ENCODE results near the gene SLC16A2. TPM values are rescaled to one million over a fixed set of nuclear protein-coding genes. Genes with fewer than 3 reads are reported as not detected.

The SLC16A2 gene
- total RNA-seq, 1 experiment from 2014 or later, result 55.2 TPM

DNA sequence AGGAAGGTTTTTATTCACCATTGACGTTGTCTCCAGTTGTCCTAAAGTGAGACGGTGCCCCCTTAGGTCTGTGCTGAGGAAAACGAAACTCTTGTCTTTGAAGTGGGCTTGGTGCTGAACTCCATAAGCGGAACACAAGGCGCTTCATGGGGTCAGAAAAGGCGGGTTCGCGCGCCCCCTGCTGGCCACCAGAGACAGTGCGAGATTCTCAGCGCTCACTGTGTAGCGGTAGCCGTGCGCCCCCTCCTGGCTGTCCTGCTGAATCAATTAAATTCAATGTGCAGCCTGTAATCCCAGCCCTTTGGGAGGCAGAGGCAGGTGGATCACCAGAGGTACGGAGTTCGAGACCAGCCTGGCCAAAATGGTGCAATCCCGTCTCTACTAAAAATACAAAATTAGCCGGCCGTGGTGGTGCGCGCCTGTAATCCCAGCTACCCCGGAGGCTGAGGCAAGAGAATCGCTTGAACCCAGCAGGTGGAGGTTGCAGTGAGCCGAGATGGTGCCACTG is 129.1 kb downstream of the SLC16A2 start:
- ATAC-seq (peak; percentile 86), DNase-seq (ENCODE audit: low spot score) (peak; percentile 79)
- POLR2A ChIA-PET, result interaction anchor here (0.6 kb wide), 1 partner anchor 60 kb away, joined by 3 read pairs; no protein-coding TSS in a partner anchor
- TF ChIP-seq OVOL2 (CRISPR knock-in tag; IDR thresholded peaks at IDR 0.05; ENCODE audit: borderline replicate concordance) (no peak), NR2C2 (CRISPR knock-in tag; IDR thresholded peaks at IDR 0.05) (no peak), RELA (CRISPR knock-in tag; IDR thresholded peaks at IDR 0.05; ENCODE audit: borderline replicate concordance) (no peak), ZNF138 (CRISPR knock-in tag; conservative IDR thresholded peaks at IDR 0.05) (no peak), JAZF1 (CRISPR knock-in tag; IDR thresholded peaks at IDR 0.05) (no peak), CREM (CRISPR knock-in tag; IDR thresholded peaks at IDR 0.05) (no peak), ZBTB21 (CRISPR knock-in tag; IDR thresholded peaks at IDR 0.05; ENCODE audit: borderline replicate concordance) (no peak), ATF1 (CRISPR knock-in tag; IDR thresholded peaks at IDR 0.05) (no peak), PRRX2 (CRISPR knock-in tag; IDR thresholded peaks at IDR 0.05) (no peak), NR1H2 (CRISPR knock-in tag; IDR thresholded peaks at IDR 0.05) (no peak)
- TF ChIP-seq, protein P1, sequence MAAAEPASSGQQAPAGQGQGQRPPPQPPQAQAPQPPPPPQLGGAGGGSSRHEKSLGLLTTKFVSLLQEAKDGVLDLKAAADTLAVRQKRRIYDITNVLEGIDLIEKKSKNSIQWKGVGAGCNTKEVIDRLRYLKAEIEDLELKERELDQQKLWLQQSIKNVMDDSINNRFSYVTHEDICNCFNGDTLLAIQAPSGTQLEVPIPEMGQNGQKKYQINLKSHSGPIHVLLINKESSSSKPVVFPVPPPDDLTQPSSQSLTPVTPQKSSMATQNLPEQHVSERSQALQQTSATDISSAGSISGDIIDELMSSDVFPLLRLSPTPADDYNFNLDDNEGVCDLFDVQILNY (CRISPR knock-in tag; IDR thresholded peaks at IDR 0.05), result no peak
- TF ChIP-seq, protein P2, sequence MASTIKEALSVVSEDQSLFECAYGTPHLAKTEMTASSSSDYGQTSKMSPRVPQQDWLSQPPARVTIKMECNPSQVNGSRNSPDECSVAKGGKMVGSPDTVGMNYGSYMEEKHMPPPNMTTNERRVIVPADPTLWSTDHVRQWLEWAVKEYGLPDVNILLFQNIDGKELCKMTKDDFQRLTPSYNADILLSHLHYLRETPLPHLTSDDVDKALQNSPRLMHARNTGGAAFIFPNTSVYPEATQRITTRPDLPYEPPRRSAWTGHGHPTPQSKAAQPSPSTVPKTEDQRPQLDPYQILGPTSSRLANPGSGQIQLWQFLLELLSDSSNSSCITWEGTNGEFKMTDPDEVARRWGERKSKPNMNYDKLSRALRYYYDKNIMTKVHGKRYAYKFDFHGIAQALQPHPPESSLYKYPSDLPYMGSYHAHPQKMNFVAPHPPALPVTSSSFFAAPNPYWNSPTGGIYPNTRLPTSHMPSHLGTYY (CRISPR knock-in tag; IDR thresholded peaks at IDR 0.05), result no peak
- TF ChIP-seq, protein P3, sequence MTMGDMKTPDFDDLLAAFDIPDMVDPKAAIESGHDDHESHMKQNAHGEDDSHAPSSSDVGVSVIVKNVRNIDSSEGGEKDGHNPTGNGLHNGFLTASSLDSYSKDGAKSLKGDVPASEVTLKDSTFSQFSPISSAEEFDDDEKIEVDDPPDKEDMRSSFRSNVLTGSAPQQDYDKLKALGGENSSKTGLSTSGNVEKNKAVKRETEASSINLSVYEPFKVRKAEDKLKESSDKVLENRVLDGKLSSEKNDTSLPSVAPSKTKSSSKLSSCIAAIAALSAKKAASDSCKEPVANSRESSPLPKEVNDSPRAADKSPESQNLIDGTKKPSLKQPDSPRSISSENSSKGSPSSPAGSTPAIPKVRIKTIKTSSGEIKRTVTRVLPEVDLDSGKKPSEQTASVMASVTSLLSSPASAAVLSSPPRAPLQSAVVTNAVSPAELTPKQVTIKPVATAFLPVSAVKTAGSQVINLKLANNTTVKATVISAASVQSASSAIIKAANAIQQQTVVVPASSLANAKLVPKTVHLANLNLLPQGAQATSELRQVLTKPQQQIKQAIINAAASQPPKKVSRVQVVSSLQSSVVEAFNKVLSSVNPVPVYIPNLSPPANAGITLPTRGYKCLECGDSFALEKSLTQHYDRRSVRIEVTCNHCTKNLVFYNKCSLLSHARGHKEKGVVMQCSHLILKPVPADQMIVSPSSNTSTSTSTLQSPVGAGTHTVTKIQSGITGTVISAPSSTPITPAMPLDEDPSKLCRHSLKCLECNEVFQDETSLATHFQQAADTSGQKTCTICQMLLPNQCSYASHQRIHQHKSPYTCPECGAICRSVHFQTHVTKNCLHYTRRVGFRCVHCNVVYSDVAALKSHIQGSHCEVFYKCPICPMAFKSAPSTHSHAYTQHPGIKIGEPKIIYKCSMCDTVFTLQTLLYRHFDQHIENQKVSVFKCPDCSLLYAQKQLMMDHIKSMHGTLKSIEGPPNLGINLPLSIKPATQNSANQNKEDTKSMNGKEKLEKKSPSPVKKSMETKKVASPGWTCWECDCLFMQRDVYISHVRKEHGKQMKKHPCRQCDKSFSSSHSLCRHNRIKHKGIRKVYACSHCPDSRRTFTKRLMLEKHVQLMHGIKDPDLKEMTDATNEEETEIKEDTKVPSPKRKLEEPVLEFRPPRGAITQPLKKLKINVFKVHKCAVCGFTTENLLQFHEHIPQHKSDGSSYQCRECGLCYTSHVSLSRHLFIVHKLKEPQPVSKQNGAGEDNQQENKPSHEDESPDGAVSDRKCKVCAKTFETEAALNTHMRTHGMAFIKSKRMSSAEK (CRISPR knock-in tag; IDR thresholded peaks at IDR 0.05; ENCODE audit: borderline replicate concordance), result no peak
- TF ChIP-seq, protein P4, sequence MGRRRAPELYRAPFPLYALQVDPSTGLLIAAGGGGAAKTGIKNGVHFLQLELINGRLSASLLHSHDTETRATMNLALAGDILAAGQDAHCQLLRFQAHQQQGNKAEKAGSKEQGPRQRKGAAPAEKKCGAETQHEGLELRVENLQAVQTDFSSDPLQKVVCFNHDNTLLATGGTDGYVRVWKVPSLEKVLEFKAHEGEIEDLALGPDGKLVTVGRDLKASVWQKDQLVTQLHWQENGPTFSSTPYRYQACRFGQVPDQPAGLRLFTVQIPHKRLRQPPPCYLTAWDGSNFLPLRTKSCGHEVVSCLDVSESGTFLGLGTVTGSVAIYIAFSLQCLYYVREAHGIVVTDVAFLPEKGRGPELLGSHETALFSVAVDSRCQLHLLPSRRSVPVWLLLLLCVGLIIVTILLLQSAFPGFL (CRISPR knock-in tag; IDR thresholded peaks at IDR 0.05; ENCODE audit: borderline replicate concordance), result no peak
- TF ChIP-seq, protein P5, sequence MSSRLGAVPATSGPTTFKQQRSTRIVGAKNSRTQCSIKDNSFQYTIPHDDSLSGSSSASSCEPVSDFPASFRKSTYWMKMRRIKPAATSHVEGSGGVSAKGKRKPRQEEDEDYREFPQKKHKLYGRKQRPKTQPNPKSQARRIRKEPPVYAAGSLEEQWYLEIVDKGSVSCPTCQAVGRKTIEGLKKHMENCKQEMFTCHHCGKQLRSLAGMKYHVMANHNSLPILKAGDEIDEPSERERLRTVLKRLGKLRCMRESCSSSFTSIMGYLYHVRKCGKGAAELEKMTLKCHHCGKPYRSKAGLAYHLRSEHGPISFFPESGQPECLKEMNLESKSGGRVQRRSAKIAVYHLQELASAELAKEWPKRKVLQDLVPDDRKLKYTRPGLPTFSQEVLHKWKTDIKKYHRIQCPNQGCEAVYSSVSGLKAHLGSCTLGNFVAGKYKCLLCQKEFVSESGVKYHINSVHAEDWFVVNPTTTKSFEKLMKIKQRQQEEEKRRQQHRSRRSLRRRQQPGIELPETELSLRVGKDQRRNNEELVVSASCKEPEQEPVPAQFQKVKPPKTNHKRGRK (CRISPR knock-in tag; IDR thresholded peaks at IDR 0.05; ENCODE audit: borderline replicate concordance), result no peak
- TF ChIP-seq, protein P6, sequence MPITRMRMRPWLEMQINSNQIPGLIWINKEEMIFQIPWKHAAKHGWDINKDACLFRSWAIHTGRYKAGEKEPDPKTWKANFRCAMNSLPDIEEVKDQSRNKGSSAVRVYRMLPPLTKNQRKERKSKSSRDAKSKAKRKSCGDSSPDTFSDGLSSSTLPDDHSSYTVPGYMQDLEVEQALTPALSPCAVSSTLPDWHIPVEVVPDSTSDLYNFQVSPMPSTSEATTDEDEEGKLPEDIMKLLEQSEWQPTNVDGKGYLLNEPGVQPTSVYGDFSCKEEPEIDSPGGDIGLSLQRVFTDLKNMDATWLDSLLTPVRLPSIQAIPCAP (CRISPR knock-in tag; IDR thresholded peaks at IDR 0.05), result no peak
- TF ChIP-seq, protein P7, sequence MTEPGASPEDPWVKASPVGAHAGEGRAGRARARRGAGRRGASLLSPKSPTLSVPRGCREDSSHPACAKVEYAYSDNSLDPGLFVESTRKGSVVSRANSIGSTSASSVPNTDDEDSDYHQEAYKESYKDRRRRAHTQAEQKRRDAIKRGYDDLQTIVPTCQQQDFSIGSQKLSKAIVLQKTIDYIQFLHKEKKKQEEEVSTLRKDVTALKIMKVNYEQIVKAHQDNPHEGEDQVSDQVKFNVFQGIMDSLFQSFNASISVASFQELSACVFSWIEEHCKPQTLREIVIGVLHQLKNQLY (CRISPR knock-in tag; IDR thresholded peaks at IDR 0.05), result no peak
- TF ChIP-seq, protein P8, sequence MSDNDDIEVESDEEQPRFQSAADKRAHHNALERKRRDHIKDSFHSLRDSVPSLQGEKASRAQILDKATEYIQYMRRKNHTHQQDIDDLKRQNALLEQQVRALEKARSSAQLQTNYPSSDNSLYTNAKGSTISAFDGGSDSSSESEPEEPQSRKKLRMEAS (CRISPR knock-in tag; IDR thresholded peaks at IDR 0.05), result peak; percentile 60
- TF ChIP-seq, protein P9, sequence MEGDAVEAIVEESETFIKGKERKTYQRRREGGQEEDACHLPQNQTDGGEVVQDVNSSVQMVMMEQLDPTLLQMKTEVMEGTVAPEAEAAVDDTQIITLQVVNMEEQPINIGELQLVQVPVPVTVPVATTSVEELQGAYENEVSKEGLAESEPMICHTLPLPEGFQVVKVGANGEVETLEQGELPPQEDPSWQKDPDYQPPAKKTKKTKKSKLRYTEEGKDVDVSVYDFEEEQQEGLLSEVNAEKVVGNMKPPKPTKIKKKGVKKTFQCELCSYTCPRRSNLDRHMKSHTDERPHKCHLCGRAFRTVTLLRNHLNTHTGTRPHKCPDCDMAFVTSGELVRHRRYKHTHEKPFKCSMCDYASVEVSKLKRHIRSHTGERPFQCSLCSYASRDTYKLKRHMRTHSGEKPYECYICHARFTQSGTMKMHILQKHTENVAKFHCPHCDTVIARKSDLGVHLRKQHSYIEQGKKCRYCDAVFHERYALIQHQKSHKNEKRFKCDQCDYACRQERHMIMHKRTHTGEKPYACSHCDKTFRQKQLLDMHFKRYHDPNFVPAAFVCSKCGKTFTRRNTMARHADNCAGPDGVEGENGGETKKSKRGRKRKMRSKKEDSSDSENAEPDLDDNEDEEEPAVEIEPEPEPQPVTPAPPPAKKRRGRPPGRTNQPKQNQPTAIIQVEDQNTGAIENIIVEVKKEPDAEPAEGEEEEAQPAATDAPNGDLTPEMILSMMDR (IDR thresholded peaks at IDR 0.05), result peak; percentile 96
- TF ChIP-seq, protein P10, sequence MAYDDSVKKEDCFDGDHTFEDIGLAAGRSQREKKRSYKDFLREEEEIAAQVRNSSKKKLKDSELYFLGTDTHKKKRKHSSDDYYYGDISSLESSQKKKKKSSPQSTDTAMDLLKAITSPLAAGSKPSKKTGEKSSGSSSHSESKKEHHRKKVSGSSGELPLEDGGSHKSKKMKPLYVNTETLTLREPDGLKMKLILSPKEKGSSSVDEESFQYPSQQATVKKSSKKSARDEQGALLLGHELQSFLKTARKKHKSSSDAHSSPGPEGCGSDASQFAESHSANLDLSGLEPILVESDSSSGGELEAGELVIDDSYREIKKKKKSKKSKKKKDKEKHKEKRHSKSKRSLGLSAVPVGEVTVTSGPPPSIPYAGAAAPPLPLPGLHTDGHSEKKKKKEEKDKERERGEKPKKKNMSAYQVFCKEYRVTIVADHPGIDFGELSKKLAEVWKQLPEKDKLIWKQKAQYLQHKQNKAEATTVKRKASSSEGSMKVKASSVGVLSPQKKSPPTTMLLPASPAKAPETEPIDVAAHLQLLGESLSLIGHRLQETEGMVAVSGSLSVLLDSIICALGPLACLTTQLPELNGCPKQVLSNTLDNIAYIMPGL (CRISPR knock-in tag; IDR thresholded peaks at IDR 0.05), result peak; percentile 67; the same call in 1 of the 2 replicates
- Mint-ChIP-seq H3K36me3 (peaks cover 4% of the 10 kb centered on the region), H3K27me3 (ENCODE audit: low read depth) (no peaks in the 10 kb centered on the region; the same call in none of the 2 replicates), H3K27ac (no peak overlapping the region), H3K4me1 (peaks cover 11% of the 10 kb centered on the region), H3K9me3 (peaks cover 4% of the 10 kb centered on the region), H3K4me3 (no peak overlapping the region)
- CTCF ChIA-PET, result no interaction called here
